Measurements from ENCODE around the gene TRIM67.

- no peak for TF ChIP-seq CTCF (IDR thresholded peaks at IDR 0.05; ENCODE audit: insufficient read depth, low read length, poor library complexity, severe bottlenecking)
- TF ChIP-seq EZH2phosphoT487 (conservative IDR thresholded peaks at IDR 0.05; ENCODE audit: low read length): no peak
Observed at GRCh38 chr1:231260351-231260750, 98.5 kb downstream of the TRIM67 start.
